HG03571 (cell line): ENCODE results near the gene SLC27A6.

Experiments
- ATAC-seq: cut with Tn5 transposase; IDR thresholded peaks from one replicate; pipeline ENCODE4 v1.9.1; 2021; ENCODE audit not compliant: unreplicated experiment

Gene SLC27A6

DNA sequence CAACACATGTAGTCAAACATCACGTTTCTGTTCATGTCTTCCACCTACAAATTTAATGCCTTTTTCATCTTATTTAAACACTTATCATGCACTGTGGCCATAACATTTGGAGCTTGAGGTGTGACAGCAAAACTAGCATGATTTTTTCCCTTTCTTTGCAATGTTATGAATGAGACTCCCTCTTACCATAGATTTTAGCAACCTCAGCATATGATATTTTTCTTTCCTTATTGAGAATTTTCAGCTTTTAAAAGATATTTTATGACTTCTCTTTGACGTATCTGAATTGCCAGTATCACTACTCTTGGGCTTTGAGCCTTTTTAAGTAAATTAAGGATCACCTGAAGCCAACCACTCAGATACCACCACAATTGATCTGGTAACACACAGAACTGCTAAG lies 96.6 kb downstream of the SLC27A6 start:
- no peak for ATAC-seq

DNA sequence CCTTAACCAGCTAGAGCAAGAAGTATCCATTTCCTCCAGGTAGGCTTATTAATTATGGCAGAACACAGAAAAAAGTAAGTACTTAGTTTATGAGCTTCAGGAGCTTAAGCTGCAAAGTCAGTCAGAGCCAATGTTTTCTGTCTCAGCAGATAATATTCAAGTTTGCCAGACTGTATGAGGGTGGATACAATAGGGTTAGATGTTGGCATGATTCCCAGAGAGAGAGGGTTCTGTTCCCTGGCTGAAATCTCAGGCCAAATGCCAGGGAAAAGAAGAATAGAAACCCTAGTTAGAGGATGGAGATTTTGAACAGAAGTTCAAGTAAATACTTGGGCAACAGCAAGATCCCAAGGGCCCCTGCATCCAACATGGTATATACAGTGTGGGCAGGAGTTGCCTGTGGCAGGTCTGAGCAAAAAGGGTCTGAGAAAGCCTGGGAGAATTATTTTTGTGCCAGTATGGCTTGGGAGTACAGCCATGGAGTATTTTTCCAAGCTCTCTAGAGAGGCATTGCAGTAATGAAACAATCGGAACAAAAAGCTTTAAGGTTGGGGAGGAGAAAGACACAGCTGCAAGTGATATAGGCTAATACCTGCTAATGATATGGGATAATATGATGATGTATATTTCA lies 98.3 kb downstream of the SLC27A6 start:
- ATAC-seq: no peak

DNA sequence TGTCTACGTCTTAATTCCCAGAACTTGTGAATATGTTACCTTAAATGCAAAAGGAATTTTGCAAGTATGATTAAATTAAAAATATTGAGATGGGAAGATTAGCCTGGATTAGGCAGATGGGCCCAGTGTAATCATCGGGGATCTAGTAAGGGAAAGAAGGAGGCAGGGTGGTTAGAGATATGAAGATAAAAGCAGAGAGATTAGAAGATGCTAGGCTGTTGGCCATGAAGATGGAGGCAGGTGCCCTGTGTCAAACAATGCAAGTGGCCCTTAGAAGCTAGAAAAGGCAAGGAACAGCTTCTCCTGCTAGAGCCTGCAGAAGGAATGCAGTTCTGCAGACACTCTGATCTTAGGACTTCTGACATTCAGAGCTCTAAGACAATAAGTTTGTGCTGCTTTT lies 100.4 kb downstream of the SLC27A6 start:
- no peak for ATAC-seq

DNA sequence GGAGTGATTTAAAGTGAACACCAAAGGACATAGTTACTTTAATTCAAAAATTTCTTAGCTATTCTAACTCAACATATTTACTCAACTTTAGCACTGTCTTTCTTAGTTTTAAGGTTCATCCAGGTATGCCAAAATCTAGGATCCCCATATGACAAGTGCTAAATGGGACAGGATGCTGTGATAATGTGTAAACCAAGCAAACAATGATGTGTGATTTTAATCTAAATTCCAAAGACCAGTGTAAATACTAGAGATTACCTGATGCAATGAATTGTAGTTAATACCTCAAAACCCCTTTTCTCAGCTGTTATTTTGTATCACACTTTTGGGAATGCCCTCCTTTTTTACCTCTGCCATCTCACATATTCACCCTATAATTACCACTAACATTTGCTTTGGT lies 102.5 kb downstream of the SLC27A6 start:
- ATAC-seq: no peak

DNA sequence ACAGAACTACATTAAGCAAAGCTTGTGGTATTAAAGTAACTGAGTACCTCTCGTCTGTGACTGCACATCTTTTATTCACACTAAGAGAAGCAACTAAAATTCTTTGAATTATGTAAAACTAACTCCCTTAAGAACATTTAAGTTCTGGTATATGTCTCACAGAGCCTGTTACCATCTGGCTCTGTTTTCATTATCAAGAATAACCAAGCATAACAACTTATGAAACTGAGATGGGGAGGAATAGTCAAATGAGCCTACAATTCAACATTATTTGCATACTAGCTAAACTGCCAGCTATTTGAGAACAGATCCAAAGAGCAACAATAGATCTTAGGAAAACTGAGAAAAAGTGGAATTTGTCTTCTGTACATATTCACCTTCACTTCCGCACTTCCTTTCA lies 104.0 kb downstream of the SLC27A6 start:
- no peak for ATAC-seq

DNA sequence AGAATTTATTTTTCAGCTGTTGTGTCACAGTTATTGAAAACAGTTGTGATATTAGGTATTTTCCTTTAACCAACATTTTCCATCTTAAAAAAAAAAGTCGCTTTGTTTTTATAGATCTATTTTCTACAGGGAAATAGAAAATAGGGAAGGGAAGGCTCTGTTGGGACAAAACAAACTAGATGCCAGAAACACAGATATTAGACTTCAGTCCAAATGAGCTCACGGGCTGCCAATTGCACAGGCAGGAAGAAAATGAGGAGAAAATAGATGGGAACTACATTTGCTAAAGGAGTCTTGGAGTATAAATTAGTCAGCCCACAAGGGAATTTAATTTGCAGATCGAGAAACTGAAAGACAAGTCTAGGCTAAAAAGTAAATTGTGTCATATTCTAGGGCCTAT lies 107.8 kb downstream of the SLC27A6 start:
- no peak for ATAC-seq

DNA sequence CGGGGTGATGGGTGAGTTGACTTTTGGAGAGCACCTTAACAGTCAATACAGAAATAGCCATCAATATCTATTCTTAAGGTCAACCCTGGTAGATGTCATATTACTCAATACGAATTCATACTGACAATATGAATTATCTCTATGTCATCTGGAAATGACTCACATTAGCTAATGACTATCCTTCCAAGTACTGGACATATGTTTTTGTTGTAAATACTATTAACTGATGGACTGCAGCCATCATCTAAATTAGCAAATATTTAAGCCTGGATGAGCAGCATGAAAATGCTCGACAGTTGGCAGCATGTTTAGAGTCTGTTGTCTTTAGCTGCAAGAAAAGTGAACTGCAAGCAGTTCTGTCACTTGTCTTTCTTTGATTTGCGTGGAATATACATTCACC lies 109.6 kb downstream of the SLC27A6 start:
- ATAC-seq: no peak

DNA sequence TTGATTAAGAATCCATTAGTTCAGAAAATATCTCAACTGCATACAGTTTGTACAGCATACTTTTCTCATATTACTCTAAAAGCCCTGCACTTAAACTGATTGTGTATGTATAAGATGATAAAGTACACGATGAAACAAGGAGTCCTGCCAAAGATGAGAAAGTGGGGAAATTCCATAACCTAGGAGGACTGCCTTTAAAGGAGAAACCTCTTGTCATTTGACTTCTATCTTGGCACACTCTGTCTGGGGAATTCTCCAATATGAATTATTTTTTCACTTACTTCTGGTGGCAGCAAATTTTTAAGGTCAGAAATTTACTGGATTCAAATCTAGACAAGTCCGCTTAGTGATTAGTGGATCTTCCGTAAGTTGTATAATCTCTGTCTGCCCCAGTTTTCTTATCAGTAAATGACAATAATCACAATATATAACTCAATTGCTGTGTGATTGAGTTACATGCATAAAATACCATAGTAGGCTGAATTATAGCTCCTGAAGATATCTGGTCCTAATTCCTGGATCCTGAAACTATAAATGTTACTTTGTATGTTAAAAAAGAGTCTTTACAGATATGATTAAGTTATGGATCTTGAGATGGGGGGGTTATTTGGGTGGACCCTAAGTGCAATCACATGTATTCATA lies 112.3 kb downstream of the SLC27A6 start:
- no peak for ATAC-seq

DNA sequence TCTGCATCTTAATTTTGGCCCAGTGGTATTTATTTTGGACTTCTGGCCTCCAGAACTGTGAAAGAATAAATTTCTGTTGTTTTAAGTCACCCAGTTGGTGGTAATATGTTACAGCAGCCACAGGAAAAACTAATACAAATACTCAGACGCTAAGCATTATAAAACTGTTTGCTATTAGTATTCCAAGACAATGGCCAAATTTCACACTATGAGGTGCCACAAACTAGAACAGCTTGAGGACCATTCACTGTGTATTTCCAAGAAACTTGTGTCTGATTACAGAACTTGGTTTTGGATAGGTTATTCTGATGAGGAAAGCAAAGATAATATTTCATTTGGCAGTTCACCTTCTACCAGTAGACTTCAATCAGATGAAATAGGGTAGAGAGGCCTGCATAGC lies 113.0 kb downstream of the SLC27A6 start:
- ATAC-seq: no peak

DNA sequence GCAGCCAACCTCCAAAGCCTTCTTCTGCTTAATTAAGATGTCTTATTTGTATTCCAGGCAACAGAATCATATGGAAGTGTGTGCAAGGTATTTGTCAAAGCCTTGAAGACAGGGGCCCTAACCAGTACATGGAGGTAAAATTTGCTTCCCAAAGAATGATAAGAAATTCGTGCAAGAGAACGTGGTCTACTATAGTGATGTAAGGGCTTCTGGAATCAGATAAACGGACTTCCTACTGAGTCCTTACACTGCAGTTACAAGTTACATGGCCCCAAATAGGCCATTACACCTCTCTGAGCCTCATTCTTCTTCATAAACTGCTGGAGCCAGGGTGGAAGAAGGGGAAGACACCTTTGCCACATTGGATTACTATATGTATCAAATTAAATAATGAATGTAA lies 113.4 kb downstream of the SLC27A6 start:
- ATAC-seq: no peak

DNA sequence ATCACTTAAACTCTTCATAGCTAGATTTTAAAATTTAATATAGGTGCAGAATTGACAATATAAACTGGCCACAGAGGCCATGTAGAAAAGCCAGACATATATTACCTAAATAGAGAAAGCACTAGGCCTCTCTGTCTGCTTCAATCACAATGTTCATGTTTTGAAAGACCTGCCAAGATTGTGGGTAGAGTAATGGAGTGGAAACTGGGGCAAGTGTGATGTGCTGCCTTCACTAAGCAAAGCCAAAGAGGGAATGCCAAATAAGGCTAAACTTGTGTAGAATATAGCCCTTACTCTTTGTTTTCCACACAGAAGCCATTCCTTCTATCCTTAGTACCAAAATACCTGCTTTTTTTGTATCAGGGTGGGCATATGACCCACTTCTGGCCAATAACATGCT lies 114.2 kb downstream of the SLC27A6 start:
- no peak for ATAC-seq

DNA sequence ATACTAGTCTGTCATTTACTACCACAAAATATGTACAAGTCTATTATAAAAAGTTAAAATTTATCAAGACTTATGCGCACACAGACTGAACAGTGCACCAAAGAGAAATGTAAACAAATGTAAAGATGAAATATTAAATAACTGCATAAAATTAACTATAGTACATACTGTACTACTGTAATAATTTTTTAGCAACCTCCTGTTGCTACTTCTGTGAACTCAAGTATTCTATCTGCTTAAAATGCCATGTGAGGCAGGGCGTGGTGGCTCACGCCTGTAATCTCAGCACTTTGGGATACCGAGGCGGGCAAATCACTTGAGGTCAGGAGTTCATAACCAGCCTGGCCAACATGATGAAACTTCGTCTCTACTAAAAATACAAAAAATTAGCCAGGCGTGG lies 115.5 kb downstream of the SLC27A6 start:
- ATAC-seq: no peak

DNA sequence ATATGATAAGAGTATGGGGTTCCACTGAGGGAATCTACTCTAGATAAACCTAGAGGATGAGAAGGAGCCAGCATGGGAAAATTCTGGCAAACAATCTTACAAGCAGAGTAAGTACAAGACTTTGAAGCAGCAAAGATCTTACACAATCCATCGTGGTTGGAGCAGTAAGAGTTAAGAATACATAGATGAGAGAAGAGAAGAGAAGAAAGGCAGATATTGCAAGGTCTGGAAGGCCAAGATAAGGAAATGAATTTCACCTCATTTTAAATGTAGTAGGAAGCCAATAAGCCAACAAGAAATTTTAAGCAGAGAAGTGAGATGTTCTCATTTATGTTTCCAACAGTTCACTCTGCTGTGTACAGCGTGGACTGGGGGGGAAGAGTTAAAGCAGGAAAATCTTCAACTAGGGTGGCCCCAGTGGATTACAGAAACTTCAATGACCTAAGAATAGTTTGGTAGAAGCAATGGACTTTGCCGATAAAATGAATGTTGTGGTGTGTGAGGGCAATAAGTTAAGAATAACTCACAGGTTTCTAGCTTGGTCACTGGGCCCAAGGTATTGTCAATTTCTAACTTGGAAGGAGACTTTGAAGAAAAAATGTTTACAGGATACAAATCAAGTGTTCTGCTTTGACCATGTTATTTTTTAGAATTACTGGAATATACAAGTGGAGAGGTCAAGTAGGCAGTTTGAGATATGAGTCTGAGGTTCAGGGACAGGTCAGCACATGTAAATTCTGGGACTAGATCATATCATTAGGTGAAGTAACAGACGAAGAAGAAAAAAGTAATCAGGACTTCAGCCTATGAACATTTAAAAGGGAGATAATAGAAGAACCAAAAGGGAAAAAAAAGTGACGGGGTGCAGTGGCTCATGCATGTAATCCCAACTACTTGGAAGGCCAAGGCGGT lies 117.2 kb downstream of the SLC27A6 start:
- no peak for ATAC-seq
